Astrocyte of the spinal cord (primary cell): ENCODE measurements around the gene CASP8AP2.

Experiments used
- DNase-seq: peaks from one replicate; pipeline ENCODE4 v3.0.0; 2011; ENCODE audit warnings: low read depth, low spot score
- H3K4me3 ChIP-seq: 2 replicates; pipeline ENCODE4 v1.5.1; 2011; ENCODE audit warnings: low read depth, mild to moderate bottlenecking, low read length, moderate library complexity
- CTCF ChIP-seq: IDR thresholded peaks from 2 replicates; pipeline ENCODE4 v1.5.1; 2012; ENCODE audit warnings: low read depth, mild to moderate bottlenecking, low read length, inconsistent platforms
- in situ Hi-C: cut with HindIII; loops from 2 replicates; pipeline ENCODE4 v1.10.0; 2017; ENCODE audit warnings: low sequenced_read_pairs

CASP8AP2 gene

GRCh38 chr6:89917801-89918366 is 88.2 kb downstream of the CASP8AP2 start:
- in situ Hi-C loops: no loop called here

More at GRCh38 chr6:89917801-89918366, 88.2 kb downstream of the CASP8AP2 start:
- no peak for TF ChIP-seq CTCF
- H3K4me3 ChIP-seq: no peak overlapping the region
- DNase-seq: no peak
